SK-N-SH treated with all-trans-retinoic acid at 6 μM for 48 hours (cell line): ENCODE measurements around the gene SLC6A6.
A peak's percentile ranks its signal among the peaks of the same experiment; 100 is the strongest.

Experiments
- ATAC-seq: fragments of 200-7000 bp; cut with Tn5 transposase; 3 replicates; pipeline ENCODE4 v1.9.1; 2020; ENCODE audit warnings: mild to moderate bottlenecking, moderate library complexity
- ARNTL ChIP-seq: fragments of 450-650 bp; formaldehyde crosslinking; IDR thresholded peaks from 2 replicates; pipeline ENCODE4 v1.5.0; 2020; ENCODE audit warnings: low read depth, mild to moderate bottlenecking, moderate library complexity, borderline replicate concordance
- BACH2 ChIP-seq: fragments of 250-450 bp; sonication (Bioruptor Pico); IDR thresholded peaks from 2 replicates; pipeline ENCODE4 v1.9.0; 2021; ENCODE audit warnings: mild to moderate bottlenecking, borderline replicate concordance
- CREB5 ChIP-seq: fragments of 250-450 bp; sonication (Bioruptor Pico); IDR thresholded peaks from 2 replicates; pipeline ENCODE4 v1.5.1; 2020; ENCODE audit warnings: low read depth, mild to moderate bottlenecking, moderate library complexity
- ESRRG ChIP-seq: fragments of 250-450 bp; sonication (Bioruptor Pico); IDR thresholded peaks from 2 replicates; pipeline ENCODE4 v1.6.1; 2021; ENCODE audit warnings: mild to moderate bottlenecking
- ISL1 ChIP-seq: fragments of 250-450 bp; sonication (Bioruptor Pico); IDR thresholded peaks from 2 replicates; pipeline ENCODE4 v2.1.2; 2022; ENCODE audit warnings: mild to moderate bottlenecking, moderate library complexity
- OSR1 ChIP-seq: fragments of 250-450 bp; sonication (Bioruptor Pico); IDR thresholded peaks from 2 replicates; pipeline ENCODE4 v1.8.0; 2022; ENCODE audit warnings: moderate library complexity, mild to moderate bottlenecking, inconsistent platforms
- PPARA ChIP-seq: fragments of 250-450 bp; sonication (Bioruptor Pico); IDR thresholded peaks from 2 replicates; pipeline ENCODE4 v1.5.0; 2020; ENCODE audit warnings: mild to moderate bottlenecking, borderline replicate concordance
- RARB ChIP-seq: fragments of 250-450 bp; sonication (Bioruptor Pico); IDR thresholded peaks from 2 replicates; pipeline ENCODE4 v1.8.0; 2021; ENCODE audit warnings: mild to moderate bottlenecking, moderate library complexity
- SNAI2 ChIP-seq: fragments of 250-450 bp; sonication (Bioruptor Pico); IDR thresholded peaks from 2 replicates; pipeline ENCODE4 v1.5.0; 2020; ENCODE audit warnings: mild to moderate bottlenecking, moderate library complexity
- TCF4 ChIP-seq: fragments of 250-450 bp; sonication (Bioruptor Pico); IDR thresholded peaks from 2 replicates; pipeline ENCODE4 v1.8.0; 2021; ENCODE audit warnings: mild to moderate bottlenecking, moderate library complexity, borderline replicate concordance
- TOX ChIP-seq: fragments of 250-450 bp; sonication (Bioruptor Pico); IDR thresholded peaks from 2 replicates; pipeline ENCODE4 v1.8.0; 2021; ENCODE audit warnings: mild to moderate bottlenecking, moderate library complexity, borderline replicate concordance
- TSHZ2 ChIP-seq: fragments of 250-450 bp; sonication (Bioruptor Pico); IDR thresholded peaks from 2 replicates; pipeline ENCODE4 v1.5.0; 2020; ENCODE audit warnings: mild to moderate bottlenecking, moderate library complexity
- ZC3H10 ChIP-seq: fragments of 250-450 bp; sonication (Bioruptor Pico); IDR thresholded peaks from 2 replicates; pipeline ENCODE4 v1.5.1; 2021; ENCODE audit warnings: mild to moderate bottlenecking, moderate library complexity
- ZFP3 ChIP-seq: fragments of 250-450 bp; sonication (Bioruptor Pico); IDR thresholded peaks from 2 replicates; pipeline ENCODE4 v1.5.0; 2020; ENCODE audit warnings: mild to moderate bottlenecking, moderate library complexity
- ZFP30 ChIP-seq: fragments of 450-650 bp; formaldehyde crosslinking; IDR thresholded peaks from 2 replicates; pipeline ENCODE4 v1.5.0; 2022; ENCODE audit warnings: mild to moderate bottlenecking, moderate library complexity
- ZNF565 ChIP-seq: fragments of 450-650 bp; formaldehyde crosslinking; conservative IDR thresholded peaks from 2 replicates; pipeline ENCODE4 v1.5.0; 2020; ENCODE audit warnings: low read depth, mild to moderate bottlenecking, moderate library complexity
- ZNF70 ChIP-seq: fragments of 450-650 bp; formaldehyde crosslinking; IDR thresholded peaks from 2 replicates; pipeline ENCODE4 v1.5.0; 2020; ENCODE audit warnings: mild to moderate bottlenecking, moderate library complexity
- ZNF8 ChIP-seq: fragments of 450-650 bp; formaldehyde crosslinking; IDR thresholded peaks from 2 replicates; pipeline ENCODE4 v1.5.0; 2020; ENCODE audit warnings: mild to moderate bottlenecking, moderate library complexity
- TF ChIP-seq, protein P1 (sequence below): fragments of 250-450 bp; sonication (Bioruptor Pico); IDR thresholded peaks from 2 replicates; pipeline ENCODE4 v1.8.0; 2021; ENCODE audit warnings: low read depth, mild to moderate bottlenecking, moderate library complexity, borderline replicate concordance
- TF ChIP-seq, protein P2 (sequence below): fragments of 250-450 bp; sonication (Bioruptor Pico); IDR thresholded peaks from 2 replicates; pipeline ENCODE4 v1.5.1; 2021; ENCODE audit warnings: mild to moderate bottlenecking, moderate library complexity
- TF ChIP-seq, protein P3 (sequence below): fragments of 250-450 bp; sonication (Bioruptor Pico); IDR thresholded peaks from 2 replicates; pipeline ENCODE4 v1.8.0; 2020; ENCODE audit warnings: mild to moderate bottlenecking, moderate library complexity, borderline replicate concordance

The SLC6A6 gene

GRCh38 chr3:14508505-14508819 is 106.1 kb downstream of the SLC6A6 start:
- TF ChIP-seq TCF4 (CRISPR knock-in tag) (no peak), TSHZ2 (CRISPR knock-in tag) (no peak), ARNTL (no peak), RARB (no peak), ISL1 (CRISPR knock-in tag) (no peak), BACH2 (CRISPR knock-in tag) (no peak), ESRRG (CRISPR knock-in tag) (no peak), ZNF565 (no peak), ZFP30 (CRISPR knock-in tag) (no peak), ZNF70 (CRISPR knock-in tag) (no peak), ZNF8 (CRISPR knock-in tag) (no peak)
- TF ChIP-seq, protein P1, sequence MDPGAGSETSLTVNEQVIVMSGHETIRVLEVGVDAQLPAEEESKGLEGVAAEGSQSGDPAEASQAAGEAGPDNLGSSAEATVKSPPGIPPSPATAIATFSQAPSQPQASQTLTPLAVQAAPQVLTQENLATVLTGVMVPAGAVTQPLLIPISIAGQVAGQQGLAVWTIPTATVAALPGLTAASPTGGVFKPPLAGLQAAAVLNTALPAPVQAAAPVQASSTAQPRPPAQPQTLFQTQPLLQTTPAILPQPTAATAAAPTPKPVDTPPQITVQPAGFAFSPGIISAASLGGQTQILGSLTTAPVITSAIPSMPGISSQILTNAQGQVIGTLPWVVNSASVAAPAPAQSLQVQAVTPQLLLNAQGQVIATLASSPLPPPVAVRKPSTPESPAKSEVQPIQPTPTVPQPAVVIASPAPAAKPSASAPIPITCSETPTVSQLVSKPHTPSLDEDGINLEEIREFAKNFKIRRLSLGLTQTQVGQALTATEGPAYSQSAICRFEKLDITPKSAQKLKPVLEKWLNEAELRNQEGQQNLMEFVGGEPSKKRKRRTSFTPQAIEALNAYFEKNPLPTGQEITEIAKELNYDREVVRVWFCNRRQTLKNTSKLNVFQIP, result no peak
- no peak for ATAC-seq

DNA sequence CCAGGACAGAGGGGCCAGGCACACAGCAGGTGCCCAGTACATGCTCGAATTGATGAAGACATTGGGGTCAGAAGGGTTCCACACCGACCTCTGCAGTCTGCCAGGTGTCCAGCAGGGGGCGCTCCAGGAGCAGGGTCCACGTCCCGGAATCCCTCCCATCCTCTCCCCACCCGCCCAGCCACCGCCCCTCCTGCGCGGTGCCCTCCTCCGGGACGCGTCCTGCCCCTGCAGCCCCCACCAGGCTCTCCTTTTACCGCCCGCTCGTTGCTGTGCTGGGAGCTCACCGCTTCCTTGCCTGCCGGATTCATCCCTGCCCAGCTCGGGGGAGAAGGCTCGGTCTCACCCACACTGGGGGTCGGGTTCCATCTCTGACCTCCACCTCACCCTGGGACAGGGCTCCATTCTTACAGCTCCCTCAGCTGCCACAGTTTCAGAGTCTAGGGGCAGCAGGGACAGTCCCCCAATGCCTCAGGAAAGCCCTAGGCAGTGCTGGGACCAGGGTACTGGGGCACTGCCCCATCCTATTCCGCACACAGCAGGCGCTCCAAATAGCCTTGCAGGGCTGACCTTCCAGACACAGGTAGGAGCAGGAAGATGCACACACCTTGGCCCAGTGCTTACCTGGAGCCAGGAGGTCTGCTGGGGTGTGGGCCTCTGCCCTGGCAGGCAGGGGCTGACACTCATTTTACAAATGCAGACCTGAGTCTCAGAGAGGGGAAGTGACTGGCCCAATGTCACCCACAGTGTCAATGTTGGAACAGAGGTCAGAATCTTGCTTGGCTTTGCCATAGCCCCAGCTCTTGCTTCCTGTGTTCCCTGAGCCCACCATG is 106.8 kb downstream of the SLC6A6 start:
- TF ChIP-seq ZNF70 (CRISPR knock-in tag), result no peak
- no peak for TF ChIP-seq ZFP3 (CRISPR knock-in tag)
- TF ChIP-seq PPARA (CRISPR knock-in tag), result no peak
- TF ChIP-seq ZFP30 (CRISPR knock-in tag), result no peak
- TF ChIP-seq, protein P2, sequence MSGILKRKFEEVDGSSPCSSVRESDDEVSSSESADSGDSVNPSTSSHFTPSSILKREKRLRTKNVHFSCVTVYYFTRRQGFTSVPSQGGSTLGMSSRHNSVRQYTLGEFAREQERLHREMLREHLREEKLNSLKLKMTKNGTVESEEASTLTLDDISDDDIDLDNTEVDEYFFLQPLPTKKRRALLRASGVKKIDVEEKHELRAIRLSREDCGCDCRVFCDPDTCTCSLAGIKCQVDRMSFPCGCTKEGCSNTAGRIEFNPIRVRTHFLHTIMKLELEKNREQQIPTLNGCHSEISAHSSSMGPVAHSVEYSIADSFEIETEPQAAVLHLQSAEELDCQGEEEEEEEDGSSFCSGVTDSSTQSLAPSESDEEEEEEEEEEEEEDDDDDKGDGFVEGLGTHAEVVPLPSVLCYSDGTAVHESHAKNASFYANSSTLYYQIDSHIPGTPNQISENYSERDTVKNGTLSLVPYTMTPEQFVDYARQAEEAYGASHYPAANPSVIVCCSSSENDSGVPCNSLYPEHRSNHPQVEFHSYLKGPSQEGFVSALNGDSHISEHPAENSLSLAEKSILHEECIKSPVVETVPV, result no peak
- no peak for TF ChIP-seq OSR1 (CRISPR knock-in tag)
- no peak for TF ChIP-seq ZC3H10 (CRISPR knock-in tag)
- TF ChIP-seq, protein P3, sequence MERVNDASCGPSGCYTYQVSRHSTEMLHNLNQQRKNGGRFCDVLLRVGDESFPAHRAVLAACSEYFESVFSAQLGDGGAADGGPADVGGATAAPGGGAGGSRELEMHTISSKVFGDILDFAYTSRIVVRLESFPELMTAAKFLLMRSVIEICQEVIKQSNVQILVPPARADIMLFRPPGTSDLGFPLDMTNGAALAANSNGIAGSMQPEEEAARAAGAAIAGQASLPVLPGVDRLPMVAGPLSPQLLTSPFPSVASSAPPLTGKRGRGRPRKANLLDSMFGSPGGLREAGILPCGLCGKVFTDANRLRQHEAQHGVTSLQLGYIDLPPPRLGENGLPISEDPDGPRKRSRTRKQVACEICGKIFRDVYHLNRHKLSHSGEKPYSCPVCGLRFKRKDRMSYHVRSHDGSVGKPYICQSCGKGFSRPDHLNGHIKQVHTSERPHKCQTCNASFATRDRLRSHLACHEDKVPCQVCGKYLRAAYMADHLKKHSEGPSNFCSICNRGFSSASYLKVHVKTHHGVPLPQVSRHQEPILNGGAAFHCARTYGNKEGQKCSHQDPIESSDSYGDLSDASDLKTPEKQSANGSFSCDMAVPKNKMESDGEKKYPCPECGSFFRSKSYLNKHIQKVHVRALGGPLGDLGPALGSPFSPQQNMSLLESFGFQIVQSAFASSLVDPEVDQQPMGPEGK, result no peak
- TF ChIP-seq, protein P1, result no peak
- TF ChIP-seq TOX (CRISPR knock-in tag), result no peak
- peak; percentile 86 for ATAC-seq

DNA sequence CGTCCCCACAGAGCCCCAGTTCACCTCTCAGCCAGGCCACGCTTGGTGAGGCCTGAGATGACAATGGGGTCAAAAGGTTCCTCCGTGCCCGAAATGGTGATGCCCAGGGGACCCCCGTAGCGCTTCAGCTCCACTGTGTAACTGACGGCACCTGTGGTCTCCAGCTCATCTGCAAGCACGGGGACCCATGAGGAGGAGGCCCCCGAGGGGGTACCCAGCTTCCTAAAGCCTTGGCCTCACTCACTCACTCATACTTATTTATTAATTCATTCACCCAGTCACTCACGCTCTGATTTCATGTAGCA is 107.3 kb downstream of the SLC6A6 start:
- no peak for ATAC-seq
- TF ChIP-seq OSR1 (CRISPR knock-in tag) (no peak), ZFP30 (CRISPR knock-in tag) (no peak), ARNTL (no peak), TCF4 (CRISPR knock-in tag) (no peak), ESRRG (CRISPR knock-in tag) (no peak), SNAI2 (CRISPR knock-in tag) (no peak), BACH2 (CRISPR knock-in tag) (no peak), ZC3H10 (CRISPR knock-in tag) (no peak), CREB5 (CRISPR knock-in tag) (no peak), ZFP3 (CRISPR knock-in tag) (no peak)
- TF ChIP-seq, protein P1, result no peak
- TF ChIP-seq, protein P3, result no peak
